ENCODE results near the gene GRK5. TPM values are rescaled to one million over a fixed set of nuclear protein-coding genes. Genes with fewer than 3 reads are reported as not detected.

Gene GRK5
- total and polyA plus RNA-seq, 9 of the 15 experiments (the other 6 are each of a cell fraction or from before 2014, with no cell fraction given) = 0.46 to 0.83 (median 0.67) TPM; not detected in 2

DNA sequence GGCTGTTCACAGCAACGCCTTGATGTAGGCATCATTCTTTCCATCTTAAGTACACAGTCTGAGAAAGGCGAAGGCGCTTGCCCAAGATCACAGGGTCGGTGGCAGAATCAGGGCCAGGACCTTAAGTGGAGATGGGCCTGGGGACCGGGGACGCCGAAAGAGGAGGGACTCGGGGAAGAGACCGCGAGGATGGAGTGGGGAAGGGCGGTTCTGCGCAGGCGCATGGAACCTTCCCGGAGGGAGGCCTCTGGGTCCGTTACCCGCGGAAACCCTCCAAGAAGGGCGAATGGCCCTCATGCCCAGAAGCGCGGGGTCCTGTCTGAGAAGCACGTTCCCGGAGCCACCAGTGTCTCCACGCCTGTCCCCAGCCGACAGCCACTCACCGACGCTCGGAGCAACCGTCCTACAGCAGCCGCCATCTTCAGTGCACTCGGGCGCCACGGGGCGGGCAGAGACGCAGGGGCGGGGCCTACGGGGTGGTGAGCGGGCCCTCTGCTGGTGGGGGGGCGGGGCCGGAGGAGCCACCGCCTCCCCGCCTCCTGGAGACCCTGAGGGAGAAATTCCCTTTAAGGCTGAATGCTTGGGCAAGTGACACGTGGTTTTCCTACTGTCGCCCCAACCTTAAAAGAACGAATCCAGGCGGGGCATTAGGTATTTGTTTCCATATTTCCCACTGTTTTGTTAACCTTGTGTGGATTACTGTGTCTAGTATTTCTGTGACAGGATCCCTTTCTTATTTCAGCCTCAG, 28.8 kb upstream of the GRK5 start, which contains the start of gene PRDX3 (continued):
- TF ChIP-seq, protein P1, sequence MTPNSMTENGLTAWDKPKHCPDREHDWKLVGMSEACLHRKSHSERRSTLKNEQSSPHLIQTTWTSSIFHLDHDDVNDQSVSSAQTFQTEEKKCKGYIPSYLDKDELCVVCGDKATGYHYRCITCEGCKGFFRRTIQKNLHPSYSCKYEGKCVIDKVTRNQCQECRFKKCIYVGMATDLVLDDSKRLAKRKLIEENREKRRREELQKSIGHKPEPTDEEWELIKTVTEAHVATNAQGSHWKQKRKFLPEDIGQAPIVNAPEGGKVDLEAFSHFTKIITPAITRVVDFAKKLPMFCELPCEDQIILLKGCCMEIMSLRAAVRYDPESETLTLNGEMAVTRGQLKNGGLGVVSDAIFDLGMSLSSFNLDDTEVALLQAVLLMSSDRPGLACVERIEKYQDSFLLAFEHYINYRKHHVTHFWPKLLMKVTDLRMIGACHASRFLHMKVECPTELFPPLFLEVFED (CRISPR knock-in tag; conservative IDR thresholded peaks at IDR 0.05) = no peak
- no peak for TF ChIP-seq TAL1 (IDR thresholded peaks at IDR 0.05)
- TF ChIP-seq, protein P2, sequence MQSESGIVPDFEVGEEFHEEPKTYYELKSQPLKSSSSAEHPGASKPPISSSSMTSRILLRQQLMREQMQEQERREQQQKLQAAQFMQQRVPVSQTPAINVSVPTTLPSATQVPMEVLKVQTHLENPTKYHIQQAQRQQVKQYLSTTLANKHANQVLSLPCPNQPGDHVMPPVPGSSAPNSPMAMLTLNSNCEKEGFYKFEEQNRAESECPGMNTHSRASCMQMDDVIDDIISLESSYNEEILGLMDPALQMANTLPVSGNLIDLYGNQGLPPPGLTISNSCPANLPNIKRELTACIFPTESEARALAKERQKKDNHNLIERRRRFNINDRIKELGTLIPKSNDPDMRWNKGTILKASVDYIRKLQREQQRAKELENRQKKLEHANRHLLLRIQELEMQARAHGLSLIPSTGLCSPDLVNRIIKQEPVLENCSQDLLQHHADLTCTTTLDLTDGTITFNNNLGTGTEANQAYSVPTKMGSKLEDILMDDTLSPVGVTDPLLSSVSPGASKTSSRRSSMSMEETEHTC (IDR thresholded peaks at IDR 0.05) = 0 out of 2 replicates have a peak, but pooled peaks have one; percentile 40
- no peak for TF ChIP-seq SIRT6 (IDR thresholded peaks at IDR 0.05; ENCODE audit: low read depth, low read length)
- no peak for TF ChIP-seq PBX2 (CRISPR knock-in tag; IDR thresholded peaks at IDR 0.05; ENCODE audit: low read depth)
- TF ChIP-seq PBX2 (tag; conservative IDR thresholded peaks at IDR 0.05; ENCODE audit: low read depth) = no peak
- TF ChIP-seq ZNF561 (CRISPR knock-in tag; conservative IDR thresholded peaks at IDR 0.05) = no peak
- TF ChIP-seq RAD51 (IDR thresholded peaks at IDR 0.05; ENCODE audit: borderline replicate concordance, low read depth) = peak; percentile 34; the same call in 1 of the 2 replicates
- no peak for TF ChIP-seq HDAC8 (tag; IDR thresholded peaks at IDR 0.05)
- TF ChIP-seq E2F6 (IDR thresholded peaks at IDR 0.05; ENCODE audit: borderline replicate concordance in 1 of 2, extremely low read depth in 1 of 2, insufficient read depth in 1 of 2, insufficient read length in 1 of 2, low read depth in 1 of 2, low read length in 1 of 2, poor library complexity in 1 of 2, severe bottlenecking in 1 of 2) = peak in 1 of 2 experiments; percentile 23
- TF ChIP-seq, protein P3, sequence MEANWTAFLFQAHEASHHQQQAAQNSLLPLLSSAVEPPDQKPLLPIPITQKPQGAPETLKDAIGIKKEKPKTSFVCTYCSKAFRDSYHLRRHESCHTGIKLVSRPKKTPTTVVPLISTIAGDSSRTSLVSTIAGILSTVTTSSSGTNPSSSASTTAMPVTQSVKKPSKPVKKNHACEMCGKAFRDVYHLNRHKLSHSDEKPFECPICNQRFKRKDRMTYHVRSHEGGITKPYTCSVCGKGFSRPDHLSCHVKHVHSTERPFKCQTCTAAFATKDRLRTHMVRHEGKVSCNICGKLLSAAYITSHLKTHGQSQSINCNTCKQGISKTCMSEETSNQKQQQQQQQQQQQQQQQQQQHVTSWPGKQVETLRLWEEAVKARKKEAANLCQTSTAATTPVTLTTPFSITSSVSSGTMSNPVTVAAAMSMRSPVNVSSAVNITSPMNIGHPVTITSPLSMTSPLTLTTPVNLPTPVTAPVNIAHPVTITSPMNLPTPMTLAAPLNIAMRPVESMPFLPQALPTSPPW (CRISPR knock-in tag; IDR thresholded peaks at IDR 0.05) = peak; percentile 87
- TF ChIP-seq PRMT5 (CRISPR knock-in tag; IDR thresholded peaks at IDR 0.05) = no peak
- TF ChIP-seq UBTF (IDR thresholded peaks at IDR 0.05; ENCODE audit: borderline replicate concordance in 1 of 2, low read depth in 2 of 2, low read length in 2 of 2) = no peak
- peak; percentile 34; the same call in 1 of the 2 replicates for TF ChIP-seq SIN3B (IDR thresholded peaks at IDR 0.05; ENCODE audit: low read depth)
- TF ChIP-seq PCBP2 (IDR thresholded peaks at IDR 0.05; ENCODE audit: low read depth, low read length, poor library complexity, severe bottlenecking) = no peak

Measured in K562 (cell line).